PFSK-1 (cell line): ENCODE measurements around the gene CHRNA10.

ENCODE experiments used
- FOXP2 ChIP-seq: optimal IDR thresholded peaks from 2 replicates; pipeline ENCODE3; 2011; ENCODE audit warnings: borderline replicate concordance, control low read depth, inconsistent platforms; ENCODE audit not compliant: insufficient read depth; ENCODE audit errors: extremely low read length, extremely low read depth
- POLR2AphosphoS5 ChIP-seq: IDR thresholded peaks from 2 replicates; pipeline ENCODE4 v1.6.1; 2012; ENCODE audit warnings: low read depth, mild to moderate bottlenecking, control low read depth, low read length, moderate library complexity
- REST ChIP-seq, 2 experiments: IDR thresholded peaks; 2 replicates each; pipeline versions ENCODE4 v1.6.1 to v1.8.0; 2011 to 2012; ENCODE audit warnings: low read depth in 2 of 2, low read length in 2 of 2, control low read depth in 1 of 2, inconsistent platforms in 1 of 2, mild to moderate bottlenecking in 1 of 2, moderate library complexity in 1 of 2; ENCODE audit not compliant: insufficient read depth in 1 of 2
- SIN3A ChIP-seq: IDR thresholded peaks from 2 replicates; pipeline ENCODE4 v1.6.1; 2012; ENCODE audit warnings: mild to moderate bottlenecking, low read length, moderate library complexity, borderline replicate concordance; ENCODE audit not compliant: insufficient read depth
- TAF1 ChIP-seq: IDR thresholded peaks from 2 replicates; pipeline ENCODE4 v1.6.1; 2012; ENCODE audit warnings: low read length, control low read depth, borderline replicate concordance; ENCODE audit not compliant: insufficient read depth

The CHRNA10 gene

GRCh38 chr11:3639841-3640240, 31.3 kb downstream of the CHRNA10 start:
- TF ChIP-seq SIN3A, result no peak
- TF ChIP-seq FOXP2, result no peak
- TF ChIP-seq POLR2AphosphoS5, result no peak
- no peak for TF ChIP-seq TAF1
- no peak for TF ChIP-seq REST (IDR thresholded peaks at IDR 0.05; ENCODE audit: insufficient read depth in 1 of 2, low read depth in 2 of 2, low read length in 2 of 2)

- TF ChIP-seq REST (IDR thresholded peaks at IDR 0.05; ENCODE audit: insufficient read depth in 1 of 2, low read depth in 2 of 2, low read length in 2 of 2) (no peak), FOXP2 (no peak), TAF1 (no peak), POLR2AphosphoS5 (no peak), SIN3A (no peak)
These were observed 32.7 kb downstream of the CHRNA10 start for GRCh38 chr11:3638513-3638912.

GRCh38 chr11:3637201-3637600, 34.0 kb downstream of the CHRNA10 start:
- TF ChIP-seq REST (IDR thresholded peaks at IDR 0.05; ENCODE audit: insufficient read depth in 1 of 2, low read depth in 2 of 2, low read length in 2 of 2) (no peak), TAF1 (no peak), SIN3A (no peak), FOXP2 (no peak), POLR2AphosphoS5 (no peak)

- no peak for TF ChIP-seq REST (IDR thresholded peaks at IDR 0.05; ENCODE audit: insufficient read depth in 1 of 2, low read depth in 2 of 2, low read length in 2 of 2)
- TF ChIP-seq FOXP2, result no peak
- TF ChIP-seq SIN3A, result no peak
- no peak for TF ChIP-seq POLR2AphosphoS5
- TF ChIP-seq TAF1, result no peak
These were observed 35.4 kb downstream of the CHRNA10 start for GRCh38 chr11:3635641-3636375.
